Calu3 (cell line): ENCODE measurements around the gene GABARAPL2. TPM values are rescaled to one million over a fixed set of nuclear protein-coding genes. Genes with fewer than 3 reads are reported as not detected.

Experiments
- BruUV-seq: library from RNA; stranded (reverse); fragments of 400-500 nt; replicated peaks from 2 replicates; lab custom pipeline; 2021; lab: Mats Ljungman, UMichigan
- CTCF ChIA-PET: fragments of 300-600 bp; sonication (Branson Sonifier 250); formaldehyde crosslinking; loops from one replicate; lab custom pipeline; 2022; ENCODE audit warnings: antibody characterized with exemption; lab: Charles Lee
- DNase-seq: peaks from one replicate; pipeline ENCODE4 v3.0.0; 2022
- H3K27ac Mint-ChIP-seq: one replicate; pipeline ENCODE4 v1.8.0; 2022; ENCODE audit warnings: mixed read lengths; ENCODE audit not compliant: unreplicated experiment
- H3K27me3 Mint-ChIP-seq: one replicate; pipeline ENCODE4 v1.8.0; 2022; ENCODE audit warnings: mixed read lengths; ENCODE audit not compliant: unreplicated experiment
- H3K36me3 Mint-ChIP-seq: one replicate; pipeline ENCODE4 v1.8.0; 2022; ENCODE audit warnings: mild to moderate bottlenecking, moderate library complexity, mixed read lengths; ENCODE audit not compliant: insufficient read depth, unreplicated experiment
- H3K4me1 Mint-ChIP-seq: one replicate; pipeline ENCODE4 v1.8.0; 2022; ENCODE audit warnings: mild to moderate bottlenecking, low read depth, mixed read lengths; ENCODE audit not compliant: unreplicated experiment
- H3K4me3 Mint-ChIP-seq: one replicate; pipeline ENCODE4 v1.8.0; 2022; ENCODE audit warnings: mild to moderate bottlenecking, low read depth, moderate library complexity, mixed read lengths; ENCODE audit not compliant: unreplicated experiment
- H3K9me3 Mint-ChIP-seq: one replicate; pipeline ENCODE4 v1.8.0; 2022; ENCODE audit warnings: low read depth, mixed read lengths; ENCODE audit not compliant: unreplicated experiment
- intact Hi-C: fragments of 100-400 bp; cut with micrococcal nuclease; formaldehyde crosslinking; loops from one replicate; pipeline ENCODE4 v1.10.0; 2022; ENCODE audit not compliant: unreplicated experiment
- total RNA-seq: library from RNA; stranded (reverse); gene quantifications from 2 replicates; pipeline ENCODE4 v1.2.3, GENCODE V29; 2022
- TF ChIP-seq, protein P1 (sequence below): fragments of 200-600 bp; IDR thresholded peaks from one replicate; pipeline ENCODE4 v1.8.0; 2022; ENCODE audit warnings: antibody characterized with exemption; ENCODE audit not compliant: unreplicated experiment

GABARAPL2 gene
- total RNA-seq, 1 experiment from 2014 or later, result 112 TPM

DNA sequence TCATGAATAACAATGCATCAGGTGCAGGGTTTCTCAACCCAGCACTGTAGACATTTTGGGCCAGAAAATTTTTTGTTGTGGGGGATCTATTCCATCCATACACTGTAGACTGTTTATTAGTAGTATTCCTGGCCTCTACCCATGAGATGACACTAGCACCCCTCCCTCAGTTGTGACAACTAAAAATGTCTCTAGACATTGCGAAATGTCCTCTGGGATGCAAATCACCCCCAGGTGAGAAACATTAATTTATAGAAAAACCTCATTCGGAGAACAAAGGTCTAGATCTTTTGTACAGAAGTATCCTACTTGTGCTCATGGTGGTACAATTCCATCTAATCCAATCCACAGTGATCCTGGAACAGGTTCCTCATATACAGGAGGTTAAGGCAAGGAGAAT lies 52.6 kb downstream of the GABARAPL2 start:
- CTCF ChIA-PET, result interaction anchor here (0.7 to 1.1 kb wide), 2 partner anchors 44 to 1067 kb away, joined by 3 to 6 read pairs; no protein-coding TSS in a partner anchor
- no peak for DNase-seq
- no peak overlapping the region for H3K4me3 Mint-ChIP-seq
- BruUV-seq, result no TSS peak
- H3K4me1 Mint-ChIP-seq, result no peaks in the 10 kb centered on the region
- intact Hi-C loops, result loop anchor here (5.0 kb wide), 1 partner anchor 51 kb away; the partner anchor contains the start of gene GABARAPL2
- H3K27ac Mint-ChIP-seq, result no peak overlapping the region
- TF ChIP-seq, protein P1, sequence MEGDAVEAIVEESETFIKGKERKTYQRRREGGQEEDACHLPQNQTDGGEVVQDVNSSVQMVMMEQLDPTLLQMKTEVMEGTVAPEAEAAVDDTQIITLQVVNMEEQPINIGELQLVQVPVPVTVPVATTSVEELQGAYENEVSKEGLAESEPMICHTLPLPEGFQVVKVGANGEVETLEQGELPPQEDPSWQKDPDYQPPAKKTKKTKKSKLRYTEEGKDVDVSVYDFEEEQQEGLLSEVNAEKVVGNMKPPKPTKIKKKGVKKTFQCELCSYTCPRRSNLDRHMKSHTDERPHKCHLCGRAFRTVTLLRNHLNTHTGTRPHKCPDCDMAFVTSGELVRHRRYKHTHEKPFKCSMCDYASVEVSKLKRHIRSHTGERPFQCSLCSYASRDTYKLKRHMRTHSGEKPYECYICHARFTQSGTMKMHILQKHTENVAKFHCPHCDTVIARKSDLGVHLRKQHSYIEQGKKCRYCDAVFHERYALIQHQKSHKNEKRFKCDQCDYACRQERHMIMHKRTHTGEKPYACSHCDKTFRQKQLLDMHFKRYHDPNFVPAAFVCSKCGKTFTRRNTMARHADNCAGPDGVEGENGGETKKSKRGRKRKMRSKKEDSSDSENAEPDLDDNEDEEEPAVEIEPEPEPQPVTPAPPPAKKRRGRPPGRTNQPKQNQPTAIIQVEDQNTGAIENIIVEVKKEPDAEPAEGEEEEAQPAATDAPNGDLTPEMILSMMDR, result no peak
- H3K9me3 Mint-ChIP-seq, result no peaks in the 10 kb centered on the region
- peaks cover 73% of the 10 kb centered on the region for H3K36me3 Mint-ChIP-seq
- no peaks in the 10 kb centered on the region for H3K27me3 Mint-ChIP-seq

DNA sequence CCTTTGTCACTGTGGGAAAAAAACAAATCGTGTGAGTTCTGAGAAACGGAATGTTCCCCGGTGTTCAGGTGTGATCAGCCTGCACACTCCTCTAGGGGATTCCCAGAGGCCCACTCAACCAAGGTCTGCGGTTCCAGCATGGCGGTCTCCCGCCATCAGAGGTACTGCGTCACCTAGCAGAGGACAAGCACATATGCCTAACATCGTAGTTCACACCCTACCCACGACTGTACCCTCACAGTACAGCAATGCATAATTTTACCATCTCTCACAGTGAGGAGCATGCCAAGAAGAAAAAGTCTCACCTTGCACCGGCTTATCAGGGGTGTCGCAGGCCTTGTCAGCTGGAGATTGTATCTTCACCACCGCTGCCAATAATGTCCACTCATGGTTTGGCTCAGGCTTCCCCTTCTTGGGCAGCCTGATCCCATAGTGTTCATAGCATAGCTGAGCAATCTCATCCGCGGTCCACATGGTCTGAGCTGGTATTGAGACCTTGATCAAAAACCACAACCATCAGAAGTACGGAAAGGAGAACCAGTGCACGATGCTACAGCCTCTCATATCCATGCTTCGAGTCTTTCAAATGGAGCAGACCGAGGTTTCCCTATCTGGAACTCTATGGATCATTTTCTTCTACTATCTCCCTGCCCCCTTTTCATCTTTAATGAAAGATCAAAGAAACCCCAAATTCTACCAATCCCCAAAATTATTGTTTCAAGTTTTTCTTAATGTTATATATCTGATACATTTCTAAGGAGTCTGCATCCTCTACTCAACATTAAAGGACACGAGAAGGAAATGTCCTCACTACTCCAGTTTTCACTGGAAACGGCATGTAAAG lies 54.4 kb downstream of the GABARAPL2 start:
- Mint-ChIP-seq H3K9me3 (no peaks in the 10 kb centered on the region), H3K4me1 (peaks cover 11% of the 10 kb centered on the region), H3K27me3 (no peaks in the 10 kb centered on the region), H3K4me3 (no peak overlapping the region), H3K36me3 (peaks cover 75% of the 10 kb centered on the region), H3K27ac (no peak overlapping the region)
- DNase-seq, result no peak
- intact Hi-C loops, result loop anchor here (5.0 kb wide), 1 partner anchor 158 kb away; the partner anchor contains the start of gene TMEM170A
- CTCF ChIA-PET, result no interaction called here
- TF ChIP-seq, protein P1, result no peak
- no TSS peak for BruUV-seq

DNA sequence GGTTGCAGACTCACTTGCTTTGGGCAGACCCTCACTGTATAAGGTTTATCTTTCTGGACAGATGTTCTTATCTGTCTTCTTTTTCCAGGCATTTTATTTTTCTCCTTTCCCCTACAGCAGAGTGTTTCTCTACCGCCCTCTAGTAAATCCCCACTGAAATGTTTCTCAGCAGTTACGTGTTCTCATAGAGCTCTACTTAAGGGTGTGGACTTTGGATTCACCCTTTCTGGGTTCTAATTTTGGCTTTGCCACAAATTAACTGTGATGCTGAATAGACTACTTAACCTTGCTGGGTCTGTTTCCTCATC lies 54.9 kb downstream of the GABARAPL2 start:
- intact Hi-C loops, result loop anchor here (5.0 kb wide), 1 partner anchor 159 kb away; the partner anchor contains the start of gene TMEM170A
- no peaks in the 10 kb centered on the region for H3K9me3 Mint-ChIP-seq
- H3K36me3 Mint-ChIP-seq, result peaks cover 75% of the 10 kb centered on the region
- no peak overlapping the region for H3K4me3 Mint-ChIP-seq
- no peaks in the 10 kb centered on the region for H3K27me3 Mint-ChIP-seq
- peaks cover 16% of the 10 kb centered on the region for H3K4me1 Mint-ChIP-seq
- no peak overlapping the region for H3K27ac Mint-ChIP-seq
- DNase-seq, result no peak
- TF ChIP-seq, protein P1, result no peak
- CTCF ChIA-PET, result interaction anchor here (0.7 kb wide), 1 partner anchor 26 kb away, joined by 5 read pairs; the partner anchor contains the start of genes KARS1 and TERF2IP
- no TSS peak for BruUV-seq

DNA sequence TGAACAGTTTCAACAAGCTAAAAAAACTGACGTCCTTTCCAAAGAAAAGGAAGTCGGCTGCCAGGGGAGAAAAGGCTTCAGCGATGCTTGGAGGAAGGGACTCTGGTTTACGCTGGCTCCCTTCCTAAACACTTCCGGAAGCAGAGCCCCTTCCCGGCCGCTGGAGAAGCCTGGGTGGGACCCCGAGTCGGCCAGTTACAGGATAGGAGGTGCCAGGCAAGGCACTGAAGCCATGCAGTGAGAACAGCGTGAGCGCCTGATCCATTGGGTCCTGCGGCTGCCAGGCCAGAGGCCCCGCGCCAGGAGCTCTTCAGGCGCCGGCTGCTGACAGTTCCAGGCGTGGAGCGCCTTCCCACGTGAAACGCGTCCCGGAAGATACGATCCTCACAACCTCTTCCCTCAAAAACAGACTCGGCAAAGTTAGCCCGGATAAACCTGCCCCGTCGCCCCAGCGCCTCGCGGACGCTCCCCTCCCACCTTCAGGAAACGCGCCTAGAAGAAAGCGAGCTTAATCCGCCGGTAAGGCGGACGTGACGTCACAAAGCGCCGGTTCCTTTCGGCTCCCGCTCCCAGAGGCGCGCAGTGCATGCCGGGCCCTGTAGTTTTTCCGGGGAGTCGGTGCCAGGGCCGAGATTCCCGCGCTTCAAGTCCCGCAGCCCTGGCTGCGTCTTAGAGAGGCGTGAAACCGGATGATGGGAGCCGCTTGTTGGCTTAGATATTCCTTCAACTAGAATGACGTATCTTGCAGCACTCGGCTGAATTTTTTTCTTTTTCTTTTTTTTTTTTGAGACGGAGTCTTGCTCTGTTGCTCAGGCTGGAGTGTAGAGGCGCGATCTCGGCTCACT lies 56.8 kb downstream of the GABARAPL2 start, which contains the start of gene ADAT1:
TSS of gene ADAT1 (minus strand) at position 521 of the 845 bp plus-strand sequence. CDS start 2,482 bp downstream, outside the sequence.
- Mint-ChIP-seq H3K36me3 (peaks cover 81% of the 10 kb centered on the region), H3K4me1 (peaks cover 16% of the 10 kb centered on the region)

More for the DNA sequence above, 56.8 kb downstream of the GABARAPL2 start, which contains the start of gene ADAT1:
- Mint-ChIP-seq H3K27ac (peak within 1 kb of the TSS; percentile 92), H3K9me3 (no peaks in the 10 kb centered on the region), H3K4me3 (peak within 1 kb of the TSS; percentile 90), H3K27me3 (no peaks in the 10 kb centered on the region)
- CTCF ChIA-PET, result interaction anchor here (0.7 to 1.2 kb wide), 7 partner anchors 26 to 1215 kb away, joined by 3 to 6 read pairs (median 3); no protein-coding TSS in a partner anchor
- intact Hi-C loops, result loop anchor here (2.0 to 5.0 kb wide), 3 partner anchors 24 to 161 kb away; partner anchors contain the start of genes KARS1, TERF2IP and TMEM170A
- BruUV-seq, result TSS peak; percentile 83
- peak; percentile 98 for DNase-seq
- TF ChIP-seq, protein P1, result no peak
